HFFc6 (cell line): Measurements from ENCODE around the gene PSPC1. TPM values are rescaled to one million over a fixed set of nuclear protein-coding genes. Genes with fewer than 3 reads are reported as not detected.
"Not testable (repeated sequence)": the region's sequence is repeated elsewhere in the genome, so short reads cannot be mapped to it uniquely, and the experiment has no call there.

Experiments
- DNase-seq: peaks from one replicate; pipeline ENCODE4 v3.0.0-alpha.2; 2018
- H3K27ac Mint-ChIP-seq: 2 replicates; pipeline ENCODE4 v1.8.0; 2020; ENCODE audit warnings: mild to moderate bottlenecking, mixed read lengths
- H3K27me3 Mint-ChIP-seq: 2 replicates; pipeline ENCODE4 v1.8.0; 2021; ENCODE audit warnings: mild to moderate bottlenecking, moderate library complexity, mixed read lengths; ENCODE audit not compliant: insufficient read depth
- H3K36me3 Mint-ChIP-seq: 2 replicates; pipeline ENCODE4 v1.8.0; 2021; ENCODE audit warnings: low read depth, mixed read lengths
- H3K4me1 Mint-ChIP-seq: 2 replicates; pipeline ENCODE4 v1.8.0; 2020; ENCODE audit warnings: low read depth, mixed read lengths
- H3K4me3 Mint-ChIP-seq: 2 replicates; pipeline ENCODE4 v1.8.0; 2020; ENCODE audit warnings: mild to moderate bottlenecking, moderate library complexity, mixed read lengths
- H3K9me3 Mint-ChIP-seq: 2 replicates; pipeline ENCODE4 v1.8.0; 2020; ENCODE audit warnings: mild to moderate bottlenecking, mixed read lengths
- CTCF ChIP-seq: fragments of 200-600 bp; sonication (generic); IDR thresholded peaks from 2 replicates; pipeline ENCODE4 v1.5.0; 2021; ENCODE audit warnings: antibody characterized with exemption, mild to moderate bottlenecking
- total RNA-seq, 6 experiments: library from RNA; stranded (reverse); fragmentation: NEBNext Ultra II Directional; extraction: Animal tissue kit (Norgen Biotek cat#: 25700); gene quantifications; 2 replicates in 1 of 6; 3 replicates in 5 of 6; pipeline ENCODE4 v1.2.3, GENCODE V29; 2021

Gene PSPC1
- total RNA-seq, 6 experiments from 2014 or later: 35.7 to 41.0 (median 40.0) TPM

- H3K27ac Mint-ChIP-seq: no peak overlapping the region
- peaks cover 20% of the 10 kb centered on the region for H3K4me1 Mint-ChIP-seq
- no peak for DNase-seq
- H3K36me3 Mint-ChIP-seq: no peaks in the 10 kb centered on the region
- no peaks in the 10 kb centered on the region for H3K27me3 Mint-ChIP-seq
- TF ChIP-seq CTCF: no peak
- H3K4me3 Mint-ChIP-seq: no peak overlapping the region
- H3K9me3 Mint-ChIP-seq: no peaks in the 10 kb centered on the region
Measured at GRCh38 chr13:19791953-19792537, 9.3 kb upstream of the PSPC1 start.

- H3K9me3 Mint-ChIP-seq: no peaks in the 10 kb centered on the region
- peaks cover 7% of the 10 kb centered on the region; the same call in 1 of the 2 replicates for H3K4me1 Mint-ChIP-seq
- peaks cover 5% of the 10 kb centered on the region; the same call in 1 of the 2 replicates for H3K36me3 Mint-ChIP-seq
- peak; percentile 15 for DNase-seq
- peak overlapping the region; percentile 98 for H3K4me3 Mint-ChIP-seq
- H3K27ac Mint-ChIP-seq: peak overlapping the region; percentile 98
- H3K27me3 Mint-ChIP-seq: peaks cover 4% of the 10 kb centered on the region
- TF ChIP-seq CTCF: no peak; the same call in 1 of the 2 replicates
Measured at GRCh38 chr13:19782049-19782726, 557 bp downstream of the PSPC1 start.

GRCh38 chr13:19781526-19781925 is 1.2 kb downstream of the PSPC1 start:
- DNase-seq: no peak
- Mint-ChIP-seq H3K4me1 (peaks cover 7% of the 10 kb centered on the region; the same call in 1 of the 2 replicates), H3K27me3 (peaks cover 4% of the 10 kb centered on the region), H3K36me3 (peaks cover 5% of the 10 kb centered on the region; the same call in 1 of the 2 replicates), H3K27ac (peak overlapping the region; percentile 98), H3K9me3 (no peaks in the 10 kb centered on the region), H3K4me3 (peak overlapping the region; percentile 98)
- TF ChIP-seq CTCF: no peak

GRCh38 chr13:19780753-19781418 is 1.9 kb downstream of the PSPC1 start:
- peak overlapping the region; percentile 98 for H3K4me3 Mint-ChIP-seq
- H3K9me3 Mint-ChIP-seq, H3K27ac Mint-ChIP-seq, DNase-seq, H3K4me1 Mint-ChIP-seq, H3K27me3 Mint-ChIP-seq, H3K36me3 Mint-ChIP-seq: not testable (repeated sequence)

GRCh38 chr13:19772306-19772705 is 10.4 kb downstream of the PSPC1 start:
- Mint-ChIP-seq H3K27ac (no peak overlapping the region), H3K9me3 (no peaks in the 10 kb centered on the region), H3K36me3 (peaks cover 19% of the 10 kb centered on the region), H3K4me1 (peaks cover 20% of the 10 kb centered on the region), H3K4me3 (no peak overlapping the region), H3K27me3 (no peaks in the 10 kb centered on the region)
- no peak for TF ChIP-seq CTCF
- no peak for DNase-seq

- H3K9me3 Mint-ChIP-seq: no peaks in the 10 kb centered on the region
- DNase-seq: no peak
- H3K4me3 Mint-ChIP-seq: no peak overlapping the region
- no peak for TF ChIP-seq CTCF
- H3K27ac Mint-ChIP-seq: no peak overlapping the region
- peaks cover 17% of the 10 kb centered on the region for H3K4me1 Mint-ChIP-seq
- peaks cover 19% of the 10 kb centered on the region for H3K36me3 Mint-ChIP-seq
- no peaks in the 10 kb centered on the region for H3K27me3 Mint-ChIP-seq
Measured at GRCh38 chr13:19769854-19770253, 12.9 kb downstream of the PSPC1 start.
